H9 (cell line): ENCODE results near the gene WDPCP. TPM values are rescaled to one million over a fixed set of nuclear protein-coding genes. Genes with fewer than 3 reads are reported as not detected.
A peak's percentile ranks its signal among the peaks of the same experiment; 100 is the strongest.

Source experiments
- DNase-seq: peaks from one replicate; pipeline ENCODE4 v3.0.0-alpha.2; 2017
- H2AFZ ChIP-seq: one replicate; pipeline ENCODE4 v1.6.1; 2013; ENCODE audit warnings: mild to moderate bottlenecking, low read length, control low read depth, moderate library complexity
- H2AK5ac ChIP-seq: 2 replicates; pipeline ENCODE4 v1.6.1; 2013; ENCODE audit warnings: low read length, control low read depth, mixed read lengths; ENCODE audit not compliant: insufficient read length
- H2BK120ac ChIP-seq: one replicate; pipeline ENCODE4 v1.6.1; 2013; ENCODE audit warnings: low read depth, mild to moderate bottlenecking, low read length, control low read depth, inconsistent platforms; ENCODE audit not compliant: poor library complexity, severe bottlenecking
- H2BK12ac ChIP-seq: 2 replicates; pipeline ENCODE4 v1.6.1; 2013; ENCODE audit warnings: low read length, control low read depth, mixed read lengths, low read depth; ENCODE audit not compliant: insufficient read length
- H2BK15ac ChIP-seq: 2 replicates; pipeline ENCODE4 v1.6.1; 2013; ENCODE audit warnings: low read depth, low read length, control low read depth
- H2BK20ac ChIP-seq: one replicate; pipeline ENCODE4 v1.6.1; 2013; ENCODE audit warnings: low read depth, mild to moderate bottlenecking, low read length, control low read depth, inconsistent platforms; ENCODE audit not compliant: poor library complexity, severe bottlenecking
- H2BK5ac ChIP-seq: 2 replicates; pipeline ENCODE4 v1.6.1; 2013; ENCODE audit warnings: low read length, control low read depth, mixed read lengths; ENCODE audit not compliant: insufficient read length
- H3K14ac ChIP-seq: 2 replicates; pipeline ENCODE4 v1.6.1; 2013; ENCODE audit warnings: low read length, control low read depth; ENCODE audit not compliant: insufficient read depth
- H3K18ac ChIP-seq: 2 replicates; pipeline ENCODE4 v1.6.1; 2013; ENCODE audit warnings: low read depth, mild to moderate bottlenecking, mixed read lengths, low read length, control low read depth; ENCODE audit not compliant: insufficient read length
- H3K23ac ChIP-seq: 2 replicates; pipeline ENCODE4 v1.6.1; 2013; ENCODE audit warnings: low read length, control low read depth, mixed read lengths, low read depth; ENCODE audit not compliant: insufficient read length
- H3K23me2 ChIP-seq: 2 replicates; pipeline ENCODE4 v1.6.1; 2013; ENCODE audit warnings: low read depth, mild to moderate bottlenecking, mixed read lengths, low read length, control low read depth; ENCODE audit not compliant: insufficient read length, poor library complexity, severe bottlenecking
- H3K27ac ChIP-seq: 2 replicates; pipeline ENCODE4 v1.5.1; 2013; ENCODE audit warnings: low read length, control low read depth, mixed read lengths, low read depth; ENCODE audit not compliant: insufficient read length
- H3K27me3 ChIP-seq: 2 replicates; pipeline ENCODE4 v1.6.1; 2013; ENCODE audit warnings: low read length, control low read depth, inconsistent platforms; ENCODE audit not compliant: insufficient read depth
- H3K4ac ChIP-seq: 2 replicates; pipeline ENCODE4 v1.6.1; 2013; ENCODE audit warnings: low read depth, mild to moderate bottlenecking, control low read depth, inconsistent platforms, low read length, moderate library complexity
- H3K4me1 ChIP-seq: 2 replicates; pipeline ENCODE4 v1.6.1; 2013; ENCODE audit warnings: low read length, control low read depth, inconsistent platforms; ENCODE audit not compliant: insufficient read depth
- H3K4me2 ChIP-seq: 2 replicates; pipeline ENCODE4 v1.6.1; 2013; ENCODE audit warnings: low read length, control low read depth, mixed read lengths; ENCODE audit not compliant: insufficient read length, insufficient read depth
- H3K56ac ChIP-seq: 2 replicates; pipeline ENCODE4 v1.6.1; 2013; ENCODE audit warnings: low read depth, mild to moderate bottlenecking, mixed read lengths, low read length, control low read depth; ENCODE audit not compliant: insufficient read length
- H3K79me1 ChIP-seq: 2 replicates; pipeline ENCODE4 v1.6.1; 2013; ENCODE audit warnings: low read depth, mild to moderate bottlenecking, moderate library complexity, low read length, control low read depth, inconsistent platforms; ENCODE audit not compliant: insufficient read depth, poor library complexity, severe bottlenecking
- H3K79me2 ChIP-seq: 2 replicates; pipeline ENCODE4 v1.6.1; 2013; ENCODE audit warnings: low read length, control low read depth, inconsistent platforms; ENCODE audit not compliant: insufficient read depth
- H3K9ac ChIP-seq: 2 replicates; pipeline ENCODE4 v1.6.1; 2013; ENCODE audit warnings: low read length, control low read depth, mixed read lengths; ENCODE audit not compliant: insufficient read length; ENCODE audit errors: extremely low read depth
- H3K9me3 ChIP-seq: one replicate; pipeline ENCODE4 v1.6.1; 2013; ENCODE audit warnings: low read depth, low read length, inconsistent platforms; ENCODE audit not compliant: control insufficient read depth
- H3T11ph ChIP-seq: one replicate; pipeline ENCODE4 v1.6.1; 2013; ENCODE audit warnings: mild to moderate bottlenecking, low read length, control low read depth, inconsistent platforms
- H4K20me1 ChIP-seq: one replicate; pipeline ENCODE4 v1.6.1; 2013; ENCODE audit not compliant: control insufficient read depth, insufficient read length, insufficient read depth
- H4K5ac ChIP-seq: 2 replicates; pipeline ENCODE4 v1.6.1; 2013; ENCODE audit warnings: low read depth, mild to moderate bottlenecking, mixed read lengths, low read length, control low read depth; ENCODE audit not compliant: insufficient read length
- H4K8ac ChIP-seq: replicated peaks from 2 replicates; pipeline ENCODE4 v1.6.1; 2013; ENCODE audit warnings: low read length, control low read depth, mixed read lengths, low read depth; ENCODE audit not compliant: insufficient read length
- H4K91ac ChIP-seq: 2 replicates; pipeline ENCODE4 v1.6.1; 2013; ENCODE audit warnings: low read depth, mild to moderate bottlenecking, moderate library complexity, mixed read lengths, low read length, control low read depth; ENCODE audit not compliant: insufficient read length
- H3K27ac Mint-ChIP-seq, 3 experiments: 2 replicates in 2 of 3; 3 replicates in 1 of 3; pipeline ENCODE4 v1.8.0; 2020 to 2021; ENCODE audit warnings: mixed read lengths in 3 of 3, mild to moderate bottlenecking in 1 of 3, moderate library complexity in 1 of 3
- H3K27me3 Mint-ChIP-seq: 2 replicates; pipeline ENCODE4 v1.8.0; 2021; ENCODE audit warnings: low read depth, mild to moderate bottlenecking, moderate library complexity, mixed read lengths
- H3K36me3 Mint-ChIP-seq, 3 experiments: 2 replicates in 2 of 3; 3 replicates in 1 of 3; pipeline ENCODE4 v1.8.0; 2020 to 2021; ENCODE audit warnings: low read depth in 3 of 3, mixed read lengths in 3 of 3; ENCODE audit not compliant: insufficient read depth in 1 of 3
- H3K4me1 Mint-ChIP-seq, 2 experiments: 2 replicates each; pipeline ENCODE4 v1.8.0; 2020; ENCODE audit warnings: mixed read lengths in 2 of 2
- H3K4me3 Mint-ChIP-seq, 2 experiments: 2 replicates in 1 of 2; 3 replicates in 1 of 2; pipeline ENCODE4 v1.8.0; 2020 to 2021; ENCODE audit warnings: mild to moderate bottlenecking in 2 of 2, mixed read lengths in 2 of 2, moderate library complexity in 1 of 2
- H3K9me3 Mint-ChIP-seq, 2 experiments: 2 replicates in 1 of 2; 3 replicates in 1 of 2; pipeline ENCODE4 v1.8.0; 2020; ENCODE audit warnings: mild to moderate bottlenecking in 2 of 2, mixed read lengths in 2 of 2, moderate library complexity in 1 of 2
- CTCF ChIP-seq: fragments of 200-600 bp; sonication (generic); conservative IDR thresholded peaks from 3 replicates; pipeline ENCODE4 v1.8.0; 2021; ENCODE audit warnings: antibody characterized with exemption, mild to moderate bottlenecking
- WGBS: extraction: QIAGEN DNeasy Blood & Tissue Kit; methylation state at CpG from one replicate; pipeline ENCODE4 v1.1.7; 2013; ENCODE audit warnings: missing lambda C conversion rate, low lambda C conversion rate, mixed read lengths; ENCODE audit not compliant: insufficient read length; ENCODE audit errors: extremely low coverage; 5-methylcytosine and 5-hydroxymethylcytosine counted together
- total RNA-seq: library from RNA; stranded (reverse); gene quantifications from 2 replicates; pipeline ENCODE4 v1.2.1, GENCODE V29; 2021

The WDPCP gene
- total RNA-seq, 1 experiment from 2014 or later: 22.4 TPM

GRCh38 chr2:63553049-63553448 lies 35.2 kb downstream of the WDPCP start:
- Histone ChIP-seq H3K27me3 (no peaks in the 10 kb centered on the region), H4K5ac (no peak overlapping the region), H3K4me1 (no peaks in the 10 kb centered on the region), H2BK15ac (no peak overlapping the region), H2AK5ac (no peak overlapping the region), H3K4me2 (no peak overlapping the region), H2BK12ac (no peak overlapping the region), H3K23ac (no peak overlapping the region), H3K9ac (no peak overlapping the region), H4K20me1 (peaks cover 2% of the 10 kb centered on the region), H3K79me1 (no peaks in the 10 kb centered on the region), H2BK20ac (no peak overlapping the region), H3K56ac (no peak overlapping the region), H3K4ac (no peak overlapping the region), H4K91ac (no peak overlapping the region), H2AFZ (no peak overlapping the region), H4K8ac (no peak overlapping the region), H3K23me2 (no peaks in the 10 kb centered on the region), H3K27ac (no peak overlapping the region), H3K79me2 (no peaks in the 10 kb centered on the region), H3K9me3 (no peaks in the 10 kb centered on the region), H2BK120ac (no peak overlapping the region), H2BK5ac (no peak overlapping the region), H3K14ac (no peak overlapping the region), H3T11ph (no peak overlapping the region), H3K18ac (no peak overlapping the region)
- no peaks in the 10 kb centered on the region for H3K27me3 Mint-ChIP-seq
- peaks cover 18 to 47% (median 19%) of the 10 kb centered on the region in 3 experiments for H3K36me3 Mint-ChIP-seq
- H3K27ac Mint-ChIP-seq: peak overlapping the region in 1 of 3 experiments; percentile 29; a peak in 3 of 7 replicates
- no peak for DNase-seq
- peaks cover 21 to 32% of the 10 kb centered on the region in 2 experiments for H3K4me1 Mint-ChIP-seq
- TF ChIP-seq CTCF: no peak
- H3K9me3 Mint-ChIP-seq: peaks cover 16 to 19% of the 10 kb centered on the region in 2 experiments
- H3K4me3 Mint-ChIP-seq: no peak overlapping the region
- no CpG with 5 or more reads among the region's 4 CpGs for WGBS
